HFF-Myc (cell line): ENCODE results near the gene HES5.

Source experiments
- DNase-seq: peaks from one replicate; pipeline ENCODE4 v3.0.0-alpha.2; 2011; ENCODE audit warnings: low read depth; ENCODE audit errors: extremely low read depth
- H3K4me3 ChIP-seq: replicated peaks from 2 replicates; pipeline ENCODE4 v1.5.1; 2011; ENCODE audit warnings: low read depth, mild to moderate bottlenecking, control low read depth, low read length
- CTCF ChIP-seq: IDR thresholded peaks from 2 replicates; pipeline ENCODE4 v1.5.1; 2012; ENCODE audit warnings: mild to moderate bottlenecking, low read depth, low read length, control low read depth; ENCODE audit errors: missing control alignments

HES5 gene

GRCh38 chr1:2506007-2506860 is 23.8 kb downstream of the HES5 start:
- no peak for DNase-seq
- TF ChIP-seq CTCF, result no peak
- H3K4me3 ChIP-seq, result no peak overlapping the region

- H3K4me3 ChIP-seq, result no peak overlapping the region
- no peak for DNase-seq
- no peak for TF ChIP-seq CTCF
Measured at GRCh38 chr1:2505461-2505994, 24.5 kb downstream of the HES5 start.

GRCh38 chr1:2504949-2505272 is 25.2 kb downstream of the HES5 start:
- DNase-seq, result no peak
- H3K4me3 ChIP-seq, result no peak overlapping the region
- TF ChIP-seq CTCF, result no peak

- no peak overlapping the region for H3K4me3 ChIP-seq
- no peak for DNase-seq
- TF ChIP-seq CTCF, result no peak
Measured at GRCh38 chr1:2504225-2504948, 25.7 kb downstream of the HES5 start.

- no peak for TF ChIP-seq CTCF
- DNase-seq, result no peak
- no peak overlapping the region for H3K4me3 ChIP-seq
Measured at GRCh38 chr1:2503554-2504224, 26.4 kb downstream of the HES5 start.

- TF ChIP-seq CTCF, result no peak
- no peak overlapping the region for H3K4me3 ChIP-seq
- DNase-seq, result no peak
Measured at GRCh38 chr1:2502661-2503553, 27.2 kb downstream of the HES5 start.
